IPS-11a (cell line): ENCODE data around the gene NARS2.
"Not testable (repeated sequence)": the region's sequence is repeated elsewhere in the genome, so short reads cannot be mapped to it uniquely, and the experiment has no call there.

ENCODE experiments used
- H3K4me3 ChIP-seq: one replicate; pipeline ENCODE4 v1.5.1; 2013; ENCODE audit warnings: low read depth, low read length, control low read depth

The NARS2 gene

DNA sequence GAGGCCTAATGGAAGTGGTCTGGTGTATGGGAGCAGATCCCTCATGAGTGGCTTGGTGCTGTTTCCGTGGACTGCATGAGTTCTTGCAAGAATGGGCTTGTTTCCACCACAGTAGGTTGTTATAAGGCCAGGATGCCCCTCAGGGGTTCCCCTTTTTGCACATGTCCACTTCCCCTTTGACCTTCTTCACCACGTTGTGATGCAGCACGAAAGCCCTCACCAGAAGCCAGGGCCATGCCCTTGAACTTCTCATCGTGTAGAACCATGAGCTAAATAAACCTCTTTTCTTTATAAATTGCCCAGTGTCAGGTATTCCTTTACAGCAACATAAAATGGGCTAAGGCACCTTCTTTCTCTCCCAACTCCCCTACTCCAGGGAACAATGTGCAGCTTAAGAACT lies 2.8 kb upstream of the NARS2 start:
- H3K4me3 ChIP-seq: no peak overlapping the region

DNA sequence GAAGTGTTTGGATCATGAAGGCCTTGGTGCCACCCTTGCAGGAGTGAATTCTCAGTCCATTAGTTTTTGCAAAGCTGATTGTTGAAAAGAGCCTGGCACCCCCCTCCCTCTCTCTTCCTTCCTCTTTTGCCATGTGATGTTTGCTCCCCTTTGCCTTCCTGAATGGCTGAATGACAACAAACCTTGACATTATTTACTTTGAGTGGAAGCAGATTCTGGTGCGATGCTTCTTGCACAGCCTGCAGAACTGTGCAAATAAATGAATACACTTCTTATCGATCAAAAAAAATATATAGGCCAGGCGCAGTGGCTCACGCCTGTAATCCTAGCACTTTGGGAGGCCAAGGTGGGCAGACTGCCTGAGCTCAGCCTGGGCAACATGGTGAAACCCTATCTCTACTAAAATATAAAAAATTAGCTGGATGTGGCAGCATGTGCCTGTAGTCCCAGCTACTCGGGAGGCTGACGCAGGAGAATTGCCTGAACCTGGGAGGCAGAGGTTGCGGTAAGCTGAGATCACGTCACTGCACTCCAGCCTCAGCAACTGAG lies 2.0 kb upstream of the NARS2 start:
- H3K4me3 ChIP-seq: no peak overlapping the region

DNA sequence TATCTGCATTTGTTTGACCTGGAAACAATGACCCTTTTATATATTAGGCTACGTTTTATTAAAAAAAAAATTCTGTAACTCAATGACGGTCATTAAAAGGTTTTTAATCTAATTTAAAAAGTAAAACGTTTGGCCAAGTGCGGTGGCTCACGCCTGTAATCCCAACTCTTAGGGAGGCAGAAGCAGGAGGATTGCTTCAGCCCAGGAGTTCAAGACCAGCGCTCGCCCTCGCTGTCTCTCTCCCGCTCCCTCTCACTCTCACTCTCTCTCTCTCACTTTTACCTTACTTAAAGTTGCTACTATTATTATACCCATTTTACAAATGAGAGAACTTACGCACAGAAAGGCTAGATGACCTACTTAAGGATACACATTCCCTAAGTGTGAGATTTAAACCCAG lies 814 bp upstream of the NARS2 start:
- peak overlapping the region; percentile 93 for H3K4me3 ChIP-seq

DNA sequence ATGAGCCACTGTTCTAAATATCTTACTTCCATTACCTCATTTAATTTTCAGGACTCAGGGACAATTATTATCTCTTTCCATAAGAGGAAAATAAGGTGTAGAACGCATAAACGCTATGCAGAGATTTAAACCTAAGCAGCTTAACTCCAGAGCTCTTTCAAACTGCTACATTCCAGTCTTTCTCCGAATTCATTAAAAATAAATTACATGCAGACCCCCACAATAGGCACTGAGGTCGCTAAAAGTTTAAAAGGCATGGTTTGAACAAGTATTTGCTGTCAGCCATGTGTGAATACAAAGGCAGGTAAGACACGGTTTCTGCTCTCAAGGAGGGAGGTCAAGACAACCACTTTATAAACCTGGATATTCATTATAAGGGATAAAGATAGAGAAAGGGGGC lies 983 bp downstream of the NARS2 start:
- H3K4me3 ChIP-seq: peak overlapping the region; percentile 93

- no peak overlapping the region for H3K4me3 ChIP-seq
Measured at GRCh38 chr11:78573271-78573670, 1.4 kb downstream of the NARS2 start.

GRCh38 chr11:78572394-78572793 lies 2.3 kb downstream of the NARS2 start:
- H3K4me3 ChIP-seq: no peak overlapping the region

DNA sequence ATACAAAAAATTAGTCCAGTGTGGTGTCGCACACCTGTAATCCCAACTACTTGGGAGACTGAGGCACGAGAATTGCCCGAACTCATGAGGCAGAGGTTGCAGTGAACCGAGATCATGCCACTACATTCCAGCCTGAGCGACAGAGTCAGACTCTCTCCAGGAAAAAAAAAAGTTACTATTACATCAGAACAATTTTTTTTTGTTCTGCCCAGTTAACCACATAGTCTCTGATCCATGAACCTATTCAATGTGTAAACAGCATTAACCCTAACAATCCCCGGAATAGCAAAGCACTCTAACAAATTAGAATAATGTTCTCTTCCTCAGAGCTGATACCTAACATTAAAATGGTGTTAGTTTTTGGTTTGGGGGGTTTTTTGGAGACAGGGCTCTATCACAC lies 4.6 kb downstream of the NARS2 start:
- no peak overlapping the region for H3K4me3 ChIP-seq

- no peak overlapping the region for H3K4me3 ChIP-seq
Measured at GRCh38 chr11:78567209-78567608, 7.5 kb downstream of the NARS2 start.

DNA sequence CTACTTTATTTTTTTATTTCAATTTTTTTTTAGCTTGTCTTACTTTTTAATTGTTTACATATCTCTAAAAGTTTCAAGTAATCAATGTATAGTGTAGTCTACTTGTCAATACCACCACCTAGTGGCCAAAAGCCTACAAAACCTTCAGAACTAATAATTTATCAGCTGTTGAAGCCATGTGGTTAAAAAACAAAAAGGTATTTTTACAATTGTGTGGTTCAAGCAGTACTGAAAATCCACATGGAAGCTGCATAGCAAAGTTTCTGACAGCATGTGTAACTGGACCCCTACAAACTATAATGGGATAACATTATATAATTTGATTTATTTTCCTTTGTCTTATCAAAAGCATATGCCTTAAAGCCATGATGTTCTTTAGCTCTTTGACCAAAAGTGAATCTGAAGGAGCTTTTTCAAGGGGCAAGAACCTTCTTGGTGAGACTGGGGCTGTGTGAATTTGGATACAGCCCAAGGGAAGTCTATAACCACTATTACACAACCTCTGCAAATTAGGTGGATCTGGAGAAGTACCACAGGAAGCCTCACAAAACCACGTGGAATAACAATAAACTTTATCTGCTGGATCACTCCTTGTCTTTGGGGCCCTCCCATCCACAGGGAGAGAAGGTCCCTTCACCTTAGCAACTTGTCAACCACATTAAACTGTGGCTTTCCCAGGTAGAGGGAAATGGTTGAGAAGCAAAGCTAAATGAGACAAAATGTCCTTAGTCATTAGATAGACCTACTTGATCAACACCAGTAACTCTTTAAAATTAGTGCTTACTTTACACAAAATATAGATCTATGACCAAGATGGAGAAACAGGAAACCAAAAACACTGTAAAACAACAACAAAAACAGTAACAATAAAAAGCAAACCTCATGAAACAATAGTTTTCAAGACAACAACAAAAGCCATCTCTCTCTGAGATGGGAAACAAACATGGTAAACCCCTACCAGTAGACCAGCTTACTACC lies 9.9 kb downstream of the NARS2 start:
- H3K4me3 ChIP-seq: no peak overlapping the region

GRCh38 chr11:78564037-78564436 lies 10.6 kb downstream of the NARS2 start:
- H3K4me3 ChIP-seq: not testable (repeated sequence)

GRCh38 chr11:78563090-78563489 lies 11.6 kb downstream of the NARS2 start:
- not testable (repeated sequence) for H3K4me3 ChIP-seq

DNA sequence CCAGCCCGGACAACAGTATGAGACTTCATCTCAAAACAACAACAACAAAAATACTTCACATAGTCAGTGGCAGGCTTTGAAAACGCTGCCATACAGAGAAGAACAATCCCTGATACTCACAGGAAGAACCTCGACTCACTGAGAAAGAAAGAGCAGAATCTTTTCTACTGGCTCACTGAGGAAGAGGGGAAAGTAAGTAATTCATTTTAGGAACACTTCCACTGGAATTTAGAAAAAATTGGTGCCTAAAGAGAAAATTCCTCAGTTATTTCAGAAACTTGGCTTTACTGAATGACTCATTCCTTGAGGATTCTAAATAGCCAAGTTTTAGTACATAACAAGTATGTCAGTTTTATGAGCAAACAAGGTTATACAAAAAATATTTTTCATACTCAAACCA lies 12.3 kb downstream of the NARS2 start:
- no peak overlapping the region for H3K4me3 ChIP-seq

GRCh38 chr11:78560826-78561484 lies 13.7 kb downstream of the NARS2 start:
- H3K4me3 ChIP-seq: no peak overlapping the region

DNA sequence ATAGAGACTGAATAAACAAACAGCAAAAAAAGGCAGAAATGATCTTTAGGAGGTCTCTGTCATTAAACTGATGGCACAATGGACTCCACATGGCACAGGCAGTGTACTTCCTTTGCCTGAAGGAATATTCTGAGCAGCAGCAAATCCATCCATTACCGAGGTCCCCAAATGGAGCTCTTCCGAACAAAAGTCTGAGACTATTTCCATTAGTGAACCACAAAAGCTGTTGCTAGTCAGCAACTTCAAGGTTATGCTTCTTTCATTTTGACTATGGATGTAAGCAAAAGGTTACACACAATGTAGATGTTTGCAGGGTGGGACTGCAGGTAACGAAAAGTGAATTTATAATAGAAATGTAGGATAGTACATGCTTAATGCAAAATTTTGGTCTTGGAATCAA lies 14.5 kb downstream of the NARS2 start:
- H3K4me3 ChIP-seq: no peak overlapping the region

DNA sequence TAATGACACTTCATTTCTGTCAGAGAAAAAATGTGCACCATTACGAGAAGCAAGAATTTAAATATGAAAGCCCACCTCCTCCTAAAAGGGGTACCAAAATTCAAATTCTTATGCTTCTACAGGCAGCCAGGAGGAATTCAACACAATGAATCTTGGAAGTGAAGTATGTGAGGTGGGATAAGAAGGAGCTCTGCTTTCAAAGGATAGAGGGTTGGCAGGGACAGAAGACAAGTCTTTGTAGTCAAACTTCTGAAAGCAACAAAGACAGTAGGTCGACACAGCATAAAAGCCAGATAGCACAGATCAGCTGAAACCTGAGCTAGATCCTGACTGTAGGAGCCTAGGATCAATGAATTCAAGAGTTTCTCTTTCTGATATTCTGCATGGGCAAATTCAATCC lies 17.4 kb downstream of the NARS2 start:
- H3K4me3 ChIP-seq: no peak overlapping the region

- H3K4me3 ChIP-seq: no peak overlapping the region
Measured at GRCh38 chr11:78555592-78555991, 19.1 kb downstream of the NARS2 start.

DNA sequence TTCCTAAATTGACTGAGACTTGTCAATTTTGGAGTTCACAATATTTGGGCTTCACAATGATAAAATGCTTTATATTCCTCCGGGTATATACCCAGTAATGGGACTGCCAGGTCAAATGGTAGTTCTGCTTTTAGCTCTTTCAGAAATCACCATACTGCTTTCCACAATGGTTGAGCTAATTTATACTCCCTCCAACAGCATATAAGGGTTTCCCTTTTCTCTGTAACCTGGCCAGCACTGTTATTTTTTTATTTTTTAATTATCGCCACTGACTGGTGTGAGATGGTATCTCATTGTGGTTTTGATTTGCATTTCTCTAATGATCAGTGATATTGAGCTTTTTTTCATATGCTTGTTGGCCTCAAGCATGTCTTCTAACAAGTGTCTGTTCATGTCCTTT lies 21.8 kb downstream of the NARS2 start:
- H3K4me3 ChIP-seq: no peak overlapping the region

DNA sequence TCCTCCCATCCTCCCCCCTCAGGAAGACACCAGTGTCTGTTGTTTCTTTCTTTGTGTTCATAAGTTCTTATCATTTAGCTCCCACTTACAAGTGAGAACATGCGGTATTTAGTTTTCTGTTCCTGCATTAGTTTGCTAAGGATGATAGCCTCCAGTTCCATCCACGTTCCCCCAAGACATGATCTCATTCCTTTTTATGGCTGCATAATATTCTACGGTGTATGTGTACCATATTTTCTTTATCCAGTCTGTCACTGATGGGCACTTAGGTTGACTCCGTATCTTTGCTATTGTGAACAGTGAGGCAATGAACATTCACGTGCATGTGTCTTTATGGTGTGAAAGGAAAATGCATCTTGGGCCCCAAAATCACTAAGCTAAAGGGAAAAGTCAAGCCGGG lies 22.5 kb downstream of the NARS2 start:
- H3K4me3 ChIP-seq: not testable (repeated sequence)

GRCh38 chr11:78551066-78551465 lies 23.6 kb downstream of the NARS2 start:
- H3K4me3 ChIP-seq: no peak overlapping the region

- H3K4me3 ChIP-seq: no peak overlapping the region
Measured at GRCh38 chr11:78549624-78550409, 24.8 kb downstream of the NARS2 start.

DNA sequence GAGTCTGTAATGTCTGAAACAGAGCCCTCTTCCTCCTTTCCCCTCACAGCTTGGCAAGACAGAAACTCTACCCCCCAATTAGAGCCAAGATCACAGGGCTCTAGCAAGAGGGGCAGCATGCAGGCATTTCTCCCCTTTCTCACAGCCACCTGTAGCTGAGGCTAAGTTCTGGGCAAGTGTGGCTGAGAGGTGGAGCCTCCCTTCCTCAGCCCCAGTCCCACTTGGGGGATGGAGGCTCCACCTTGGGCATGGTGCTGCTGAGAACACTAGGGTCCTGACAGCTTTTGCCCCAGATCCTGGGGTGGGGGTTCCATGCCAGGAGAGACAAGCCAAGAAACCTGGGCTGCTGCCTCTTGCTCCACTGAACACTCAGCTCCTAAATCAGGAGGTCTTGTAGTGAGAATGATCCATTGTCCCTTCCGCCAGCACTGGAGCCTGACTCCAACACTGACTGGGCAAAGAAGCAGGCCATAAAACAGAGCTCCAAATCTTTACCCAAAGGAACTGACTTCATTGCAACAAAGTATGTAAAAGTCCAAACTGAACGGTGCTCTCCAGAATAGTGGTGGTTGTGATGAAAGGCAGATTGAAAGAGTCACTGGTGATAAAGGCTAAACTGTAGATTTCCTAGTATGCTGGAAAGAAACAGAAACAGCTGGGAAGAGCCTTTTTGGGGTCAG lies 25.6 kb downstream of the NARS2 start:
- no peak overlapping the region for H3K4me3 ChIP-seq
